ENCODE measurements around the gene LMF2.
A peak's percentile ranks its signal among the peaks of the same experiment; 100 is the strongest.

LMF2 gene

GRCh38 chr22:50526834-50527801 is 19.6 kb upstream of the LMF2 start:
- H2AFZ ChIP-seq (ENCODE audit: low read depth, low read length, severe bottlenecking) = no peak overlapping the region

GRCh38 chr22:50526108-50526833 is 18.8 kb upstream of the LMF2 start:
- H3K9ac ChIP-seq (ENCODE audit: low read length) = peak overlapping the region; percentile 88
- H3K79me2 ChIP-seq (ENCODE audit: insufficient read depth, low read length) = peaks cover 10% of the 10 kb centered on the region; the same call in 1 of the 2 replicates
- no peaks in the 10 kb centered on the region for H4K20me1 ChIP-seq (ENCODE audit: low read depth, low read length)
- TF ChIP-seq EZH2phosphoT487 (conservative IDR thresholded peaks at IDR 0.05; ENCODE audit: low read length) = no peak
- peak; percentile 67 for TF ChIP-seq CTCF (IDR thresholded peaks at IDR 0.05; ENCODE audit: insufficient read depth, low read length, poor library complexity, severe bottlenecking)
- H2AFZ ChIP-seq (ENCODE audit: low read depth, low read length, severe bottlenecking) = peak overlapping the region; percentile 62
- H3K27me3 ChIP-seq (ENCODE audit: low read length) = no peaks in the 10 kb centered on the region
- H3K9me3 ChIP-seq (ENCODE audit: insufficient read depth, low read length) = no peaks in the 10 kb centered on the region
- no peaks in the 10 kb centered on the region for H3K9me2 ChIP-seq (replicated peaks; ENCODE audit: insufficient read depth, low read length)
- H3K4me2 ChIP-seq (ENCODE audit: low read depth, low read length, poor library complexity, severe bottlenecking) = peak overlapping the region; percentile 69
- no peaks in the 10 kb centered on the region for H3K36me3 ChIP-seq (ENCODE audit: low read length)
- H3K4me3 ChIP-seq (ENCODE audit: insufficient read depth, low read length, poor library complexity, severe bottlenecking) = peak overlapping the region; percentile 64
- H3K27ac ChIP-seq (ENCODE audit: low read depth, low read length) = peak overlapping the region; percentile 87
- H3F3A ChIP-seq (ENCODE audit: insufficient read depth) = peaks cover 12% of the 10 kb centered on the region; the same call in 1 of the 2 replicates

More at GRCh38 chr22:50526834-50527801, 19.6 kb upstream of the LMF2 start:
- H3K9me3 ChIP-seq (ENCODE audit: insufficient read depth, low read length) = no peaks in the 10 kb centered on the region
- peak overlapping the region; percentile 69 for H3K4me2 ChIP-seq (ENCODE audit: low read depth, low read length, poor library complexity, severe bottlenecking)
- no peak for TF ChIP-seq EZH2phosphoT487 (conservative IDR thresholded peaks at IDR 0.05; ENCODE audit: low read length)
- TF ChIP-seq CTCF (IDR thresholded peaks at IDR 0.05; ENCODE audit: insufficient read depth, low read length, poor library complexity, severe bottlenecking) = no peak
- peak overlapping the region; percentile 88 for H3K9ac ChIP-seq (ENCODE audit: low read length)
- H3K4me3 ChIP-seq (ENCODE audit: insufficient read depth, low read length, poor library complexity, severe bottlenecking) = peak overlapping the region; percentile 64
- H3K27me3 ChIP-seq (ENCODE audit: low read length) = no peaks in the 10 kb centered on the region
- peaks cover 10% of the 10 kb centered on the region; the same call in 1 of the 2 replicates for H3K79me2 ChIP-seq (ENCODE audit: insufficient read depth, low read length)
- no peaks in the 10 kb centered on the region for H3K36me3 ChIP-seq (ENCODE audit: low read length)
- H3K9me2 ChIP-seq (replicated peaks; ENCODE audit: insufficient read depth, low read length) = no peaks in the 10 kb centered on the region
- no peaks in the 10 kb centered on the region for H4K20me1 ChIP-seq (ENCODE audit: low read depth, low read length)
- peaks cover 12% of the 10 kb centered on the region; the same call in 1 of the 2 replicates for H3F3A ChIP-seq (ENCODE audit: insufficient read depth)
- peak overlapping the region; percentile 87 for H3K27ac ChIP-seq (ENCODE audit: low read depth, low read length)

GRCh38 chr22:50525858-50526107 is 18.3 kb upstream of the LMF2 start:
- peaks cover 10% of the 10 kb centered on the region; the same call in 1 of the 2 replicates for H3K79me2 ChIP-seq (ENCODE audit: insufficient read depth, low read length)
- peak overlapping the region; percentile 62 for H2AFZ ChIP-seq (ENCODE audit: low read depth, low read length, severe bottlenecking)

More at GRCh38 chr22:50525858-50526107, 18.3 kb upstream of the LMF2 start:
- Histone ChIP-seq H3K9me3 (ENCODE audit: insufficient read depth, low read length) (no peaks in the 10 kb centered on the region), H3K4me3 (ENCODE audit: insufficient read depth, low read length, poor library complexity, severe bottlenecking) (peak overlapping the region; percentile 64), H3K4me2 (ENCODE audit: low read depth, low read length, poor library complexity, severe bottlenecking) (peak overlapping the region; percentile 69), H3F3A (ENCODE audit: insufficient read depth) (peaks cover 12% of the 10 kb centered on the region; the same call in 1 of the 2 replicates), H3K27me3 (ENCODE audit: low read length) (no peaks in the 10 kb centered on the region), H3K27ac (ENCODE audit: low read depth, low read length) (peak overlapping the region; percentile 87), H3K9me2 (replicated peaks; ENCODE audit: insufficient read depth, low read length) (no peaks in the 10 kb centered on the region), H3K36me3 (ENCODE audit: low read length) (no peaks in the 10 kb centered on the region), H3K9ac (ENCODE audit: low read length) (peak overlapping the region; percentile 88), H4K20me1 (ENCODE audit: low read depth, low read length) (no peaks in the 10 kb centered on the region)
- no peak for TF ChIP-seq EZH2phosphoT487 (conservative IDR thresholded peaks at IDR 0.05; ENCODE audit: low read length)
- peak; percentile 38 for TF ChIP-seq CTCF (IDR thresholded peaks at IDR 0.05; ENCODE audit: insufficient read depth, low read length, poor library complexity, severe bottlenecking)
